ENCODE data around the gene STIMATE. TPM values are rescaled to one million over a fixed set of nuclear protein-coding genes. Genes with fewer than 3 reads are reported as not detected.

The STIMATE gene
- total RNA-seq, 4 donors from 2014 or later: 20.6 to 64.6 (median 27.8) TPM

DNA sequence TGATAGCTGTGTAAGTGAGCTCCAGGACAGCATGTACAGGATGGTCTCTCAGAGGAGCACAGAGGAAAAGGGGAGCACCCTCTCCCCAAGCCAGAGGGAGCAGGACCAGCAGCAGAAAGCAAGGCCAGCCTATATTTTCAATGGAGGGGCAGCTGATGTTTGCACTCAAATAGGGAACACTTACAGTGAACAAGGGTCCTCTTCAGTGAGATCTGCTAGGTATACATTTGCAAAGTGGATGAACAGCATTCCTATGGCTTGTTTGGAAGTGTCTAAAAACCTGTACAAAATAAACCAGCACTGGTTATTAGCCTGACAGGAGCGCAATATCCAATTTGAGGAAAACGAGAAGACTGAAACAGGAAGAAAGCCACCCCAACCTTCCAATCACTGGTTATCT, 44.9 kb downstream of the STIMATE start:
- H3K36me3 ChIP-seq: peaks cover 0 to 22% of the 10 kb centered on the region in 2 donors
- no peak for ATAC-seq
- DNase-seq: no peak
- H3K4me1 ChIP-seq: peaks cover 22 to 23% of the 10 kb centered on the region in 2 donors
- H3K9me3 ChIP-seq: no peaks in the 10 kb centered on the region
- TF ChIP-seq, protein P1, sequence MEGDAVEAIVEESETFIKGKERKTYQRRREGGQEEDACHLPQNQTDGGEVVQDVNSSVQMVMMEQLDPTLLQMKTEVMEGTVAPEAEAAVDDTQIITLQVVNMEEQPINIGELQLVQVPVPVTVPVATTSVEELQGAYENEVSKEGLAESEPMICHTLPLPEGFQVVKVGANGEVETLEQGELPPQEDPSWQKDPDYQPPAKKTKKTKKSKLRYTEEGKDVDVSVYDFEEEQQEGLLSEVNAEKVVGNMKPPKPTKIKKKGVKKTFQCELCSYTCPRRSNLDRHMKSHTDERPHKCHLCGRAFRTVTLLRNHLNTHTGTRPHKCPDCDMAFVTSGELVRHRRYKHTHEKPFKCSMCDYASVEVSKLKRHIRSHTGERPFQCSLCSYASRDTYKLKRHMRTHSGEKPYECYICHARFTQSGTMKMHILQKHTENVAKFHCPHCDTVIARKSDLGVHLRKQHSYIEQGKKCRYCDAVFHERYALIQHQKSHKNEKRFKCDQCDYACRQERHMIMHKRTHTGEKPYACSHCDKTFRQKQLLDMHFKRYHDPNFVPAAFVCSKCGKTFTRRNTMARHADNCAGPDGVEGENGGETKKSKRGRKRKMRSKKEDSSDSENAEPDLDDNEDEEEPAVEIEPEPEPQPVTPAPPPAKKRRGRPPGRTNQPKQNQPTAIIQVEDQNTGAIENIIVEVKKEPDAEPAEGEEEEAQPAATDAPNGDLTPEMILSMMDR (IDR thresholded peaks at IDR 0.05 in 4 of 5, conservative IDR thresholded peaks at IDR 0.05 in 1 of 5): no peak
- no peak for TF ChIP-seq POLR2A (IDR thresholded peaks at IDR 0.05)
- intact Hi-C loops (cut with DNase I; ENCODE audit: low total_unique reads) (no loop called here), in situ Hi-C loops (cut with MboI; ENCODE audit: low sequenced_read_pairs in 4 of 4) (loop anchor here in 3 of 4 donors (10.0 to 25.0 kb wide), 4 partner anchors 82 to 222 kb away; no protein-coding TSS in a partner anchor)
- H3K27me3 ChIP-seq: no peaks in the 10 kb centered on the region
- H3K4me3 ChIP-seq: no peak overlapping the region
- H3K27ac ChIP-seq: no peak overlapping the region

DNA sequence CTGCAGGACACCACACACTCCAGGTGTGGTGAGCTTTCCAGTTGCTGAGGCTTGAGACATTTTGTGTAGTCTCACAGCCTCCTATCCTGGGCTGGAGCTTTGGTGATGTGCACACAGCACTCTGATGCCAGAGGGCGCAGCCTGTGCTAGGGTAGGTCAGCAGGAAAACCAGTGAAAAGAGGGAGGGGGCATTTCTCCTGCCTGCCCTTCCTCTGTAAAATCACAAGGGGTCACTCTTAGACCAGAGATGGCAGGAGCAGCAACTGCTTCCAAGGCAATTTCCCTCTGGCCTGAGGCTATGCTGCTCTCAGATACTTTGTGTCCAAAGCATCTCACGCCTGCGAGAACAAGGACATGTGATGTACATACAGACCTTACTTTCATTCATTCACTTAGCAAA, 46.0 kb downstream of the STIMATE start:
- intact Hi-C loops (cut with DNase I; ENCODE audit: low total_unique reads) (loop anchor here (1.0 to 2.0 kb wide), 5 partner anchors 40 to 221 kb away; partner anchors contain the start of gene SFMBT1), in situ Hi-C loops (cut with MboI; ENCODE audit: low sequenced_read_pairs in 4 of 4) (loop anchor here in 3 of 4 donors (10.0 to 25.0 kb wide), 4 partner anchors 83 to 223 kb away; no protein-coding TSS in a partner anchor)
- H3K36me3 ChIP-seq: peaks cover 0 to 22% of the 10 kb centered on the region in 2 donors

DNA sequence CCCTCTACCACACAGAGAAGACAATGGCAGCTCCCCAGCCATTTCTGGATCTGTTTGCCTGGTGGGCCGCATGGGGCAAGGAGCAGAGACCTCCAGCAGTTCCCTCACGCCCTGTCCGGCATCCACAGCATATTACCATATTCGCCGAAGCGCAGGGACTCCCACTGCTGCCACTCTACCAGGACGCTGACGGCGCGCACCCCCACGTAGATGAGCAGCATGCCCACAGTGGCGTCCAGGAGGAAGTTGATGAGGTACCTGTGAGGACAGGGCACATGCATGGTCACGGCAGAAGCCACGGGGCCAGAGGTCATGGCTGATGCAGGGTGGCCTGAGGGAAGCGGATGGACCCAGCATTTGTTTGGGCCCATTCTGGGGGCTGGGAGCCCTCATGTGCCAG, 47.7 kb downstream of the STIMATE start:
- no peak overlapping the region for H3K4me3 ChIP-seq
- ATAC-seq: no peak
- in situ Hi-C loops (cut with MboI; ENCODE audit: low sequenced_read_pairs in 4 of 4): loop anchor here in 3 of 4 donors (10.0 to 25.0 kb wide), 4 partner anchors 85 to 225 kb away; no protein-coding TSS in a partner anchor
- H3K9me3 ChIP-seq: no peaks in the 10 kb centered on the region
- peaks cover 46 to 48% of the 10 kb centered on the region in 2 donors for H3K4me1 ChIP-seq
- TF ChIP-seq, protein P1 (IDR thresholded peaks at IDR 0.05 in 4 of 5, conservative IDR thresholded peaks at IDR 0.05 in 1 of 5): no peak
- TF ChIP-seq POLR2A (IDR thresholded peaks at IDR 0.05): no peak
- H3K36me3 ChIP-seq: peaks cover 0 to 12% of the 10 kb centered on the region in 2 donors
- intact Hi-C loops (cut with DNase I; ENCODE audit: low total_unique reads): loop anchor here (2.0 to 10.0 kb wide), 5 partner anchors 85 to 615 kb away; partner anchors contain the start of genes NISCH, RFT1, SFMBT1 and TNNC1
- no peak for DNase-seq
- peak overlapping the region; percentile 96 to 98 (median 97) for H3K27ac ChIP-seq
- no peaks in the 10 kb centered on the region for H3K27me3 ChIP-seq

More for the DNA sequence above, 46.0 kb downstream of the STIMATE start:
- ATAC-seq (peak; percentile 28 to 31), DNase-seq (peak in 1 of 2 donors; percentile 58)
- Histone ChIP-seq H3K9me3 (no peaks in the 10 kb centered on the region), H3K27ac (peak overlapping the region; percentile 39 to 98 (median 96)), H3K27me3 (no peaks in the 10 kb centered on the region), H3K4me3 (no peak overlapping the region), H3K4me1 (peaks cover 30 to 33% of the 10 kb centered on the region in 2 donors)
- no peak for TF ChIP-seq POLR2A (IDR thresholded peaks at IDR 0.05)
- TF ChIP-seq, protein P1 (IDR thresholded peaks at IDR 0.05 in 4 of 5, conservative IDR thresholded peaks at IDR 0.05 in 1 of 5): peak; percentile 60 to 85 (median 71)

DNA sequence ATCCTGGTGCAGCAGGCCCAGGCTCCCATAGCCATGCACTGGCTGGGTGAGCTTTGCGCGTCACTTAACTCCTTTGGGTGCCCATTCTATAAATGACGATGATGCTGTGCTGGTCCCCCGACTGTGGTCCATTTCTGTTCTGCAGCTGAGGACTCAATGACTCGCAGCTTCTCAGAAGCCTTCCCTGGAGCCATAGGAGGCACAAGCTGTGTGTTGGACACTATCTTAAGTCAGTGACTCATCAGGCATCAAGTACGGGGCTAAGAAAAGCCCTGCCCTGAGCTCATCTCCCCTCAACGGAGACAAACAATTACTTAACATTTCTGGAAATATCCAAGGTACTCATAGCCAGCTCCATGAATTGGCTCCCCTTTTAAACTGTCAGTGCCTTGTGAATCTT, 48.7 kb downstream of the STIMATE start:
- Histone ChIP-seq H3K4me3 (no peak overlapping the region), H3K9me3 (no peaks in the 10 kb centered on the region), H3K4me1 (peaks cover 57 to 59% of the 10 kb centered on the region in 2 donors), H3K27ac (peak overlapping the region; percentile 96 to 98 (median 97)), H3K27me3 (no peaks in the 10 kb centered on the region), H3K36me3 (peaks cover 0 to 10% of the 10 kb centered on the region in 2 donors)
- ATAC-seq (peak; percentile 81 to 82), DNase-seq (peak; percentile 82 to 90)
- TF ChIP-seq, protein P1 (IDR thresholded peaks at IDR 0.05 in 4 of 5, conservative IDR thresholded peaks at IDR 0.05 in 1 of 5): no peak
- TF ChIP-seq POLR2A (IDR thresholded peaks at IDR 0.05): peak; percentile 43 to 70
- intact Hi-C loops (cut with DNase I; ENCODE audit: low total_unique reads) (loop anchor here (5.0 to 10.0 kb wide), 3 partner anchors 284 to 614 kb away; partner anchors contain the start of genes NISCH, RFT1, TNNC1 and TWF2), in situ Hi-C loops (cut with MboI; ENCODE audit: low sequenced_read_pairs in 4 of 4) (no loop called here)

Measured in gastrocnemius medialis (tissue), 4 donors.